IMR-90 (cell line): ENCODE data around the gene CKAP5.

Experiments
- BHLHE40 ChIP-seq: fragments of 150-350 bp; IDR thresholded peaks from 2 replicates; pipeline ENCODE4 v1.6.1; 2016; ENCODE audit warnings: mild to moderate bottlenecking, low read depth, low read length
- CTCF ChIP-seq: conservative IDR thresholded peaks from 2 replicates; pipeline ENCODE4 v1.5.1; 2012; ENCODE audit warnings: mild to moderate bottlenecking, low read depth, low read length, improper control_type of control experiment
- FOS ChIP-seq: fragments of 150-350 bp; IDR thresholded peaks from 2 replicates; pipeline ENCODE4 v1.6.1; 2016; ENCODE audit warnings: low read depth, low read length
- MAZ ChIP-seq: IDR thresholded peaks from 2 replicates; pipeline ENCODE4 v1.6.1; 2012; ENCODE audit warnings: low read depth, mild to moderate bottlenecking, low read length, improper control_type of control experiment, moderate library complexity, borderline replicate concordance
- MXI1 ChIP-seq: IDR thresholded peaks from 2 replicates; pipeline ENCODE4 v1.6.1; 2012; ENCODE audit warnings: low read depth, mild to moderate bottlenecking, low read length, moderate library complexity, borderline replicate concordance
- POLR2A ChIP-seq: IDR thresholded peaks from 2 replicates; pipeline ENCODE4 v1.6.1; 2012; ENCODE audit warnings: mild to moderate bottlenecking, low read depth, low read length
- RAD21 ChIP-seq: IDR thresholded peaks from 2 replicates; pipeline ENCODE4 v1.6.1; 2012; ENCODE audit warnings: low read length, improper control_type of control experiment
- RCOR1 ChIP-seq: IDR thresholded peaks from 2 replicates; pipeline ENCODE4 v1.6.1; 2012; ENCODE audit warnings: mild to moderate bottlenecking, low read length, improper control_type of control experiment; ENCODE audit not compliant: insufficient replicate concordance
- RFX5 ChIP-seq: IDR thresholded peaks from 2 replicates; pipeline ENCODE4 v1.8.0; 2012; ENCODE audit warnings: low read depth, mild to moderate bottlenecking, low read length, moderate library complexity
- SMC3 ChIP-seq: fragments of 150-350 bp; IDR thresholded peaks from 2 replicates; pipeline ENCODE4 v1.6.1; 2016; ENCODE audit warnings: low read depth, mild to moderate bottlenecking, antibody characterized with exemption, low read length, moderate library complexity
- USF2 ChIP-seq: fragments of 150-350 bp; IDR thresholded peaks from 2 replicates; pipeline ENCODE4 v1.6.1; 2017; ENCODE audit warnings: mild to moderate bottlenecking, antibody characterized with exemption, low read length, low read depth

GRCh38 chr11:46719048-46719542, 127.0 kb downstream of the CKAP5 start, which contains the start of gene F2:
- TF ChIP-seq CTCF (no peak), POLR2A (no peak), RCOR1 (no peak), SMC3 (no peak), MXI1 (no peak), FOS (no peak), USF2 (no peak), RAD21 (no peak), BHLHE40 (no peak), MAZ (no peak), RFX5 (no peak)
